ENCODE data around the gene SPOCK2. TPM values are rescaled to one million over a fixed set of nuclear protein-coding genes. Genes with fewer than 3 reads are reported as not detected.

Gene SPOCK2
- total and polyA plus RNA-seq, 2 donors (not counting 3 experiments of a cell fraction or from before 2014, with no cell fraction given): 0.40 to 1.1 TPM

DNA sequence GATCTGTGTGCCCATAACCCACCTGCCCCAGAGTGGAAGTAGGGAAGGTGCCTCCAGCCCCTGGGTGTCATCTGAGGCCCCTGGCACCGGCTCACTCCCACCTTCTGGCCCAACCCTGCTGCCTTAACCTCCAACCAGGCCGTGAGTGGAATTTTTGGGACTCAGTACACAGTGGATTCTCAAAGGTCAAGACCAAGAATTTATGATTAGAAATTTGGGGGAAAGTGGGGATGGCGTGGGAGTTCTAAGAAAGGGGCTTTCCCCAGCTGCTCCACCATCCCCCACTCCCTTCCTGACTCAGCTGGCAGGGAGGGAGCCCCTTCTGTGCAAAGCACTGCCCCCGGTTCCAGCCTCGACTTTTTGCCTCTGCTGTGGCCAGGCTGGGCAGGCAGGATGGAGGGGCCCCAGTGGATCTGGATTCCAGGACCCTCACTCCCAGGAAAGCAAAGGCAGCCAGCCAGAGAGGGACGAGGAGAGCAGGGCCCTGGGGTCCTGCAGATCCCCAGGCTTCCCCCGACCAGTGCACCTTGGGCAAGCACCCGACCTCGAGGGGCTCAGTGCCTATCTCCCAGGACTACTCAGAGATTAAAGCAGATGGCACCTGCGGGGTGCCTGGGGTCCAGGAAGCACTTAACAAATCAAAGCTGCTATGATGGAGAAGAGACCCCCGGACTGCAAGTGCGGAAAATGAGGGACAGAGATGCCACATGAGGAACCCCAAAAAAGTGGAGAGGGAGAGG lies 12.8 kb downstream of the SPOCK2 start:
- Histone ChIP-seq H3K4me3 (replicated peaks in 1 of 3; ENCODE audit: insufficient read depth in 1 of 3, low read depth in 1 of 3, low read length in 3 of 3) (no peak overlapping the region), H3K36me3 (ENCODE audit: control insufficient read depth in 2 of 2, extremely low read depth in 1 of 2, insufficient read depth in 2 of 2, low read length in 2 of 2) (no peaks in the 10 kb centered on the region), H3K9me1 (replicated peaks; ENCODE audit: control insufficient read depth, extremely low read depth, insufficient read depth, low read length) (no peaks in the 10 kb centered on the region), H3K79me2 (ENCODE audit: control insufficient read depth, insufficient read depth, low read length) (no peaks in the 10 kb centered on the region), H3K27ac (ENCODE audit: insufficient read depth, low read depth, low read length) (no peak overlapping the region), H3K27me3 (ENCODE audit: control insufficient read depth in 2 of 2, insufficient read depth in 2 of 2, low read length in 2 of 2) (no peaks in the 10 kb centered on the region), H2AFZ (ENCODE audit: low read depth, low read length) (no peak overlapping the region), H3K9me3 (replicated peaks; ENCODE audit: control insufficient read depth, insufficient read depth, low read length) (no peaks in the 10 kb centered on the region), H3K9ac (replicated peaks; ENCODE audit: extremely low read depth, insufficient read depth, low read length) (no peak overlapping the region), H4K20me1 (replicated peaks; ENCODE audit: control insufficient read depth, extremely low read depth, insufficient read depth, low read length) (no peaks in the 10 kb centered on the region), H3K4me1 (ENCODE audit: control insufficient read depth, extremely low read depth, insufficient read depth, low read length) (no peaks in the 10 kb centered on the region), H3K4me2 (ENCODE audit: insufficient read depth, low read length) (no peak overlapping the region)
- dilution Hi-C loops (cut with MboI; ENCODE audit: extremely low pct_ligation_motif_present, low sequenced_read_pairs) (no loop called here), intact Hi-C loops (cut with micrococcal nuclease) (no loop called here)
- ChIA-PET POLR2A (no interaction called here), CTCF (interaction anchor here (3.0 kb wide), 1 partner anchor 27 kb away, joined by 9 read pairs; no protein-coding TSS in a partner anchor)
- FAIRE-seq (no peak), DNase-seq (ENCODE audit: low read depth, low spot score) (no peak)
- TF ChIP-seq, protein P1, sequence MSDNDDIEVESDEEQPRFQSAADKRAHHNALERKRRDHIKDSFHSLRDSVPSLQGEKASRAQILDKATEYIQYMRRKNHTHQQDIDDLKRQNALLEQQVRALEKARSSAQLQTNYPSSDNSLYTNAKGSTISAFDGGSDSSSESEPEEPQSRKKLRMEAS (IDR thresholded peaks at IDR 0.05; ENCODE audit: insufficient read depth, insufficient read length): no peak
- TF ChIP-seq FOS (IDR thresholded peaks at IDR 0.05; ENCODE audit: borderline replicate concordance, insufficient read depth, low read length): no peak
- TF ChIP-seq JUN (IDR thresholded peaks at IDR 0.05; ENCODE audit: borderline replicate concordance, insufficient read depth, insufficient read length, low read depth): no peak
- TF ChIP-seq POLR2A (IDR thresholded peaks at IDR 0.05; ENCODE audit: low read depth, low read length): no peak
- BruUV-seq (replicated peaks): no TSS peak

DNA sequence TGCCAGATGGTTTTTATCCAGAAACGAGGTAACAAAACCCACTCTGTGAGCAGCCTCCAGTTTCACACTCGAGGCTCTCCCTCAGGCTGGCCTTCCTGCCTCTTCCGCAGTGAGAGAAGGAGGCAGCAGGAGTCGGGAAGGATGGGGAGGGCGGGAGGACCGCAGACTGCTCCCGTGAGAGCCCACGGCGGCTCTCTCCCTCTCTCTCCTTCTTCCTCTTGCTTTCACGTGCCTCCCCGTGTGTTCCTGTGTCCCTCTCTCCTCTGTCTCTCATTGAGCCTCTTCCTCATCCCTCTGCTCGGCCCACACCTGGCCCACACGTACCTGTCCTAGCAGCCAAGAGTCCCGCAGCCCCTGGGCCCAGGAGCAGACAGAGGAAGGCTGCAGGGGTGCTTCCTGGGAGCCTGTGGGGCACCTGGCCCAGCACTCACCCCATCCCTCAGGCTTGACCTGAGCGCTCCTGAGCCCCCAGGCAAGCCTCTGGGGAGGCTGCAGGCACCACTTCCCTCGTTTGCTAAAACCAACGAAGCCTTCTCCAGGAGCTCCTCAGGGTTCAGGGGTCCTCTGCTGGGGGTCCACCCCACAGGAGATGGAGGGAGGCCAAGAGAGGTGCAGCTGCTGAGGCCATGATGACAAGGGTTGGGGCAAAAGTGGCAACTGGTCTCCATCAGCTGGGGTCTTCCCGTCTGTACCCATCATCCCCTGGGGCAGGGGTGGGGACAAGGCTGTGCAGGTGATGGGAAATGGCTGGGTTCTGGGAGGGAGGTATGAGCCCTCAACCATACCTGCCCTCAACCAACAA lies 13.6 kb downstream of the SPOCK2 start:
- no peaks in the 10 kb centered on the region for H3K79me2 ChIP-seq (ENCODE audit: control insufficient read depth, insufficient read depth, low read length)
- CTCF ChIA-PET: no interaction called here

More for the DNA sequence above, 13.6 kb downstream of the SPOCK2 start:
- H3K27me3 ChIP-seq (ENCODE audit: control insufficient read depth in 2 of 2, insufficient read depth in 2 of 2, low read length in 2 of 2): no peaks in the 10 kb centered on the region
- H3K4me2 ChIP-seq (ENCODE audit: insufficient read depth, low read length): no peak overlapping the region
- no peaks in the 10 kb centered on the region for H3K4me1 ChIP-seq (ENCODE audit: control insufficient read depth, extremely low read depth, insufficient read depth, low read length)
- H3K36me3 ChIP-seq (ENCODE audit: control insufficient read depth in 2 of 2, extremely low read depth in 1 of 2, insufficient read depth in 2 of 2, low read length in 2 of 2): no peaks in the 10 kb centered on the region
- intact Hi-C loops (cut with micrococcal nuclease) (no loop called here), dilution Hi-C loops (cut with MboI; ENCODE audit: extremely low pct_ligation_motif_present, low sequenced_read_pairs) (no loop called here)
- no peak for FAIRE-seq
- no peak overlapping the region for H2AFZ ChIP-seq (ENCODE audit: low read depth, low read length)
- H3K9ac ChIP-seq (replicated peaks; ENCODE audit: extremely low read depth, insufficient read depth, low read length): no peak overlapping the region
- TF ChIP-seq, protein P1 (IDR thresholded peaks at IDR 0.05; ENCODE audit: insufficient read depth, insufficient read length): no peak
- TF ChIP-seq MYC (IDR thresholded peaks at IDR 0.05; ENCODE audit: low read depth, low read length): no peak
- no peak for TF ChIP-seq JUN (IDR thresholded peaks at IDR 0.05; ENCODE audit: borderline replicate concordance, insufficient read depth, insufficient read length, low read depth)
- no peak for TF ChIP-seq FOS (IDR thresholded peaks at IDR 0.05; ENCODE audit: borderline replicate concordance, insufficient read depth, low read length)
- TF ChIP-seq POLR2A (IDR thresholded peaks at IDR 0.05; ENCODE audit: low read depth, low read length): no peak
- no peak for TF ChIP-seq POLR2AphosphoS5 (IDR thresholded peaks at IDR 0.05; ENCODE audit: insufficient read depth, low read depth, low read length)
- no peak for TF ChIP-seq EZH2 (IDR thresholded peaks at IDR 0.05; ENCODE audit: borderline replicate concordance, low read depth, low read length, severe bottlenecking)
- no peak for TF ChIP-seq GATA2 (IDR thresholded peaks at IDR 0.05; ENCODE audit: insufficient read depth, insufficient read length, low read depth, low read length)
- TF ChIP-seq, protein P2, sequence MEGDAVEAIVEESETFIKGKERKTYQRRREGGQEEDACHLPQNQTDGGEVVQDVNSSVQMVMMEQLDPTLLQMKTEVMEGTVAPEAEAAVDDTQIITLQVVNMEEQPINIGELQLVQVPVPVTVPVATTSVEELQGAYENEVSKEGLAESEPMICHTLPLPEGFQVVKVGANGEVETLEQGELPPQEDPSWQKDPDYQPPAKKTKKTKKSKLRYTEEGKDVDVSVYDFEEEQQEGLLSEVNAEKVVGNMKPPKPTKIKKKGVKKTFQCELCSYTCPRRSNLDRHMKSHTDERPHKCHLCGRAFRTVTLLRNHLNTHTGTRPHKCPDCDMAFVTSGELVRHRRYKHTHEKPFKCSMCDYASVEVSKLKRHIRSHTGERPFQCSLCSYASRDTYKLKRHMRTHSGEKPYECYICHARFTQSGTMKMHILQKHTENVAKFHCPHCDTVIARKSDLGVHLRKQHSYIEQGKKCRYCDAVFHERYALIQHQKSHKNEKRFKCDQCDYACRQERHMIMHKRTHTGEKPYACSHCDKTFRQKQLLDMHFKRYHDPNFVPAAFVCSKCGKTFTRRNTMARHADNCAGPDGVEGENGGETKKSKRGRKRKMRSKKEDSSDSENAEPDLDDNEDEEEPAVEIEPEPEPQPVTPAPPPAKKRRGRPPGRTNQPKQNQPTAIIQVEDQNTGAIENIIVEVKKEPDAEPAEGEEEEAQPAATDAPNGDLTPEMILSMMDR (IDR thresholded peaks at IDR 0.05; ENCODE audit: extremely low read depth in 1 of 2, insufficient read depth in 1 of 2, low read depth in 1 of 2, low read length in 2 of 2): no peak
- no peak overlapping the region for H3K4me3 ChIP-seq (replicated peaks in 1 of 3; ENCODE audit: insufficient read depth in 1 of 3, low read depth in 1 of 3, low read length in 3 of 3)
- no peaks in the 10 kb centered on the region for H3K9me1 ChIP-seq (replicated peaks; ENCODE audit: control insufficient read depth, extremely low read depth, insufficient read depth, low read length)
- BruUV-seq (replicated peaks): no TSS peak
- H3K27ac ChIP-seq (ENCODE audit: insufficient read depth, low read depth, low read length): no peak overlapping the region
- POLR2A ChIA-PET: no interaction called here
- H3K9me3 ChIP-seq (replicated peaks; ENCODE audit: control insufficient read depth, insufficient read depth, low read length): no peaks in the 10 kb centered on the region
- no peak for DNase-seq (ENCODE audit: low read depth, low spot score)
- no peaks in the 10 kb centered on the region for H4K20me1 ChIP-seq (replicated peaks; ENCODE audit: control insufficient read depth, extremely low read depth, insufficient read depth, low read length)
